GM18519 (cell line): ENCODE results near the gene RP9.

Experiments
- ATAC-seq: cut with Tn5 transposase; IDR thresholded peaks from one replicate; pipeline ENCODE4 v1.9.1; 2021; ENCODE audit warnings: mild to moderate bottlenecking, moderate library complexity; ENCODE audit not compliant: unreplicated experiment, low FRiP score

RP9 gene, protein sequence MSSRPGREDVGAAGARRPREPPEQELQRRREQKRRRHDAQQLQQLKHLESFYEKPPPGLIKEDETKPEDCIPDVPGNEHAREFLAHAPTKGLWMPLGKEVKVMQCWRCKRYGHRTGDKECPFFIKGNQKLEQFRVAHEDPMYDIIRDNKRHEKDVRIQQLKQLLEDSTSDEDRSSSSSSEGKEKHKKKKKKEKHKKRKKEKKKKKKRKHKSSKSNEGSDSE

DNA sequence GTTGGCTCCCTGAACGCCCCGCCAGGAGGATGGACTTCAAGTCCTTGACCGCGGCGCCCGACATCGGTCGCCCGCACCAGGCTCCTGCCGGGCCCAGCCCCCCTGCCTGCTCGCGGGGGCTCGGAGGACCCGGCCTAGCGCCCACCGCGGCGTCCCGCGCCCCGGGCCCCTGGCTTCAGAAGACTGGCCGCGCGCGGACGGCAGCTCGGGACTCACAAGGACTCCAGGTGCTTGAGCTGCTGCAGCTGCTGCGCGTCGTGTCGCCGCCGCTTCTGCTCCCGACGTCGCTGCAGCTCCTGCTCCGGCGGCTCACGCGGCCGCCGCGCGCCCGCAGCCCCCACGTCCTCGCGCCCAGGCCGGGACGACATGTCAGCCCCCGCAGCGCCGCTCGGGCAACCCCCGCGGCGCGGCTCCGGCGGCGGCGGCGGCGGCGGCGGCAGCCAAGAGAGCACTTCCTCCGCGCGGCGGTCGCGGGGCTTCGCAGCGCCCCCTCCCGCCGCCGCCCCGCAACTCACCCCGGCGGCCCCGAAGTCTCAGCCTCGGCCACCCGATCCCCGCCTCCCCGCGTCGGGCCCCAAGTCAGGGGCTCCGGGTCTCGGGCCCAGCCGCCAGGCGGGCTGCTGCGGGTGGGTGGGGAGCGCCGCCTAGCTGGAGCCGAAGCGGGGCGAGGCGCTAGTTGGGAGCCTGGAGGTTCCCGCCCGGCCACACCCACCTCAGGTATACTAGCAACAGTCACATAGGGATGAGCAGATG is at the start of gene RP9:
Gene RP9 (minus strand): TSS at position 400 of the 753 bp plus-strand sequence. CDS start 32 bp downstream, at position 368.
- peak; percentile 80 for ATAC-seq

DNA sequence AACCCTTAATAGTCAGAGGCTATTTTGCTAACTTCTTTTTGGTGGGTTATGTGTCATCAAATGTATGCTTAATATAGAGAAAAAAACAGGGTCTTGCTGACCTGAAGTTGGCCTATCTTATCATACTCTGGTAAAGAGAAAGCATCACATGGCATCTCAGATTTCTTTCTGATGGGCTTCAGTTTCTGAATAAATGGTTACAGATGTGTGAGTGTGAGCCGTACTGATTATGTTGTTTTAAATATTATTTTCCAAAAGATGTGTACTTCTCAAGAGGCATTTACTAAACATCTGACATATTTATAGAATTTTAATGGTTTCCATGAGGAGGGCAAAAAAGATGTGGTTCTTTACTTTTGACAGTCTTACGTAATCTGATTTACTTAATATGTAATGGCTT is 48.6 kb upstream of the RP9 start:
- no peak for ATAC-seq

DNA sequence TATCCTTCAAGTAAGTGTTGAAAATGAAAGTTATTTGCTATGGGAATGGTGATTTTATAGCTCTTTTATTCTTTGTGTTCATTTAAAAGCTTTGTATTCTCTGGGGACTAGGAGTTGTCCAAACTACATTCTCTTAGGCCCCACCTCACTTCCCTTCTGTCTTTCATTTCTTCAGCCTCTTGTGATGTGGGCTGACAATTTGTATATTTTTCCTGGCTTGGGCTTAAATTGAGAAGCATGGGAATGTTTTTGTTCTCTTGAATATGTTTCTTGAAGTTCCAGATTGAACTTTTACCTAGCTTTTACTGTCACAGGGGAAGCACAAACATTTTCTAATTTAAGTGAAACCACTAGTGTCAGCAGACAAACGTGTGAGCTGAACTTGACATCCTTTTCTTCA is 48.1 kb upstream of the RP9 start:
- ATAC-seq = no peak

DNA sequence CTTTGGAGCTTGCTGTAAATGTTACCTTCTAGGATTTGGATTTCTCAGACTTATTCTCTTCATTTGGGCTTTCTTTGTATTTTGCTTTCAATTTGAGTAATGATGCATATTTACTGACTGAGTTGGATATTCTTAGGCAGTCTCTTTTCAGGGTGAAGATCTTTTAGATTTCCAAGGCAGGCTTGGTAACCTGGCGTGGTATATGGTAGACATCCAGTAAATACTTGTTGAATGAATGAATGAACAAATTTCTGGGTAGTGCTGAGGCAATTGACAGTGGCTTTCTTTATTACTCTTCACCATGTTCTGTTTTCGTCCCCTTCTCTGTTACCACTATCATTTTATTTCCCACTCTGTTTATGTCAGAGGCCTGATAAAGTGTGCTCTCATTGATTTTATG is 47.2 kb upstream of the RP9 start:
- no peak for ATAC-seq

DNA sequence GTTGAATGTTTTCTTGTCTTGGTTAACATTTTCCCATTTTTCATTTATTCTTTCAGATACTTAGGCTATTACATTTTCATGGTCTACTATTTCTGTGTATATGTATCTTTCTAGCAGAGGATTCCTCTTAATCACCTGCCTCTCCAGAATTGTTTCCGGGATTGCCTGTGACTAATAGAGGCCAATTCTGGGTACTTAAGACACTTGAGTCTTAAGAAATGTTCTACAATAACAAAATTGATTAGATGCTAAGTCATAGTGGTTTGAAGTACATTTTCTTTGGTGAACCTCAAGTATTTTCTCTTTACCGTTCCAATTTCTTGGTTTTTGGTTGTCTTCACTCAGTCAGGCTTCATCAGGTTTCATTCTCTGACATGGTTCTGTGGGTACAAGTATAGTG is 46.6 kb upstream of the RP9 start:
- ATAC-seq = no peak

DNA sequence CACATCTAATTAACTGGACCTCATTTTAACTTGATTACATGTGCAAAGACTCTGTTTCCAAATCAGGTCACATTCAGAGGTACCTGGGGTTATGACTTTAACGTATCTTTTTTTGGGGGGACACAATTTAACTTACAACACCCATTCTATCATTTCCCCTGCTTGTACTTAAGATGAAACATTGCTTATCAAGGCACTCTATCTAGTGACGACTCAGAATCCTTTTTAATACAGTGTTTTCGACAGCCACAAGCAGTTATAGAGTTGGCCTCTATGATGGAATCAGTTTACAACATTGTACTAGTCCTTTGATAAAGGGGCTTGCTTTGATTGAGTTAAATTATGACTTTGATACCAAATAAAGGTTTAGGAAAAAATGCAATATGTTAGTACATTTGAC is 42.9 kb upstream of the RP9 start:
- ATAC-seq = no peak

DNA sequence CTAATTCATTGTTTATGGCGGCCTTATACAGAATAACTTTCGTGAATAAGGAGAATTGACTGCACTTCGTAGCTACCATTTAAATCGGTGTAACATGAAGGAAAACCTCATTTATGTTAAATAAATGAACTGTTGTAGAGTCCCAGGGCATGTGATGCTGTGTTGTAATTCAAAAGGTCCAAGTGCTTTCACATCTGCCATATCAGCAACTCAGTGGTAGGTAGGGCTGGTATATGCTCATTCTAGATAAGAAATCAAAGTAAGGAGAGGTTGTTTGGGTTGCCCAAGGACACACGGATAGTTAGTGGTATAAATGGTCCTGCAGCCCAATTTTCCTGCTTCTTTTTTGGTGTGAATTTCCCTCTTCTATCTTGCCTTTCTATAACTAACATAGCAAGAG is 36.0 kb upstream of the RP9 start:
- no peak for ATAC-seq

DNA sequence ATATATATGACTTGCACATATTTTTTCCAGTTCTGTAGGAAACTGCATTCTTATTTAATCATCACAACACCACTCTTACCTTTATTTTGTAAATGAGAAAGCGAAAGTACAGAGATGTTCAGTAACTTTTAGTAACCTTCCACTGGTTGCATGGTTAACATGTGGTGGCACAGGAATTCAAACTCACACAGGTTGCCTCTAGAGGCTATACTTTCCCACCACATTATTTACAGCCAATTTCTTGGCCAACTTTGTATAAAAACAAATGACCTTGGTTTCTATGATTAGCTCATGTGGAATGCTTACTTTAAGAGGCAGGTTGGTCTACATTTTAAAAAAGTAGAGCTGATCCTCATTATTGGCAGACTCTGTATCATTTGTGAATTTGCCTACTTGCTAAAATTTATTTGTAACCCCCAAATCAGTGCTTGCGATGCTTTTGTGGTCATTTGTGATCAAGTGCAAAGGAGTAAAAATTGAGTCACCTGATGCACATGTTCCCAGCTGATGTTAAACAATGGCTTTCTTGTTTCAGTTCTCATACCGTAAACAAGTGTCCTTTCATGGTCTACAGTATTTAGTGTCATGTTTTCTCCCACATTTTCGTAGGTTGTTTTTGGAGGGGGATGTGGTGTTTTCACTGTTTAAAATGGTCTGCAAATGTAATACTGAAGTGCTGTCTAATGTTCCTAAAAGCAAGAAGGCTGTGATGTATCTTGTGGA is 35.0 kb upstream of the RP9 start:
- ATAC-seq = no peak

DNA sequence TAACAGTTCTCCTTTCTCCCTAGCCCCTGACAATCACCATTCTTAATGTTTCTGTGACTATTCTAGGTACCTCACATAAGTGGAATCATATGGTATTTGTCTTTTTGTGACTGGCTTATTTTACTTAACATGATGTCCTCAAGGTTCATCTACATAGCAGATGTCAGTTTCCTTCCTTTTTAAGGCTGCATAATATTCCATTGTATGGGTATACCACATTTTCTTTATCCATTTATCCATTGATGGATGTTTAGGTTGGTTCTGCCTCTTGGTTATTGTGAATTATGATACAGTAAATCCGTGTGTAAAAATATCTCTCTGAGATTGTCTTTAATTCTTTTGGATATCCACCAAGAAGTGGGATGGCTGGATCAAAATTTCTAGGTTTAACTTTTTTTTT is 33.4 kb upstream of the RP9 start:
- ATAC-seq = no peak

DNA sequence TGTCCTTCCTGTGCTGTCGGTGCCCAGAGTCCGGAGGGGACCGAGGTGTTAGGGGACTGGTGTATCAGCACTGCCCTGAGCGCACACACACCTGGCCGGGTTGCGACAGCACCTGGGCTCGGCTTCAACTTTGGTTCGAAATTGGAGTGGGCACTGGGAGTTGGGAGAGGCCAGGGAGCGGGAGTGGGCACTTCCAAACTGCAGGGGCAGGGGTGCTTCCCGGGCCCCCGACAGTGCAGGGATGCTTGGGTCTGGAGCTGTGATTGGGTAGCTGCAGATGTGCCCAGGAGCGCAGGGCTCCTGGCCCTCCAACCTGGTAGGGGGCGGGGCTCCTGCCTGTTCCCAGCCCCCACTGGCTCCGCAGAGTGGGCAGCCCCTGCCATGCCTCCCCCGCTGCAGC is 27.9 kb upstream of the RP9 start:
- ATAC-seq = no peak

DNA sequence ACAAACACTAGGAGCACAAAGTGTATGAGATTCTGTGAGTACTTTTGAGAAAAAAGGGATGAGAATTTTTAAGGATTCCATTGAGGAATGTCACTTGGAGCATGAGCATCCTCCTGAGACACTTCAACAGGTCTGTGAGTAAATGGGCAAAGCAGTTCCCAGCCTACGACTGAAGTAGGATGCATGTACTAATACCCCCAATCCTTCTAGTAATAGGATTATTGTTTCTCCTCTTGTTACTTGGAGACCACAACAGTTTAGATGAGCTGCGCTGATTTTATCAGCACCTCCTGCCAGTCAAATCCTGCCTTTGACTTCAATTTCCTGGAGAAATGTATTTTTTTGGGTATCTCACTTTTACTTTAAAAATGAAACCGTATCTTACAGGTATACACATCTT is 21.0 kb upstream of the RP9 start:
- no peak for ATAC-seq

DNA sequence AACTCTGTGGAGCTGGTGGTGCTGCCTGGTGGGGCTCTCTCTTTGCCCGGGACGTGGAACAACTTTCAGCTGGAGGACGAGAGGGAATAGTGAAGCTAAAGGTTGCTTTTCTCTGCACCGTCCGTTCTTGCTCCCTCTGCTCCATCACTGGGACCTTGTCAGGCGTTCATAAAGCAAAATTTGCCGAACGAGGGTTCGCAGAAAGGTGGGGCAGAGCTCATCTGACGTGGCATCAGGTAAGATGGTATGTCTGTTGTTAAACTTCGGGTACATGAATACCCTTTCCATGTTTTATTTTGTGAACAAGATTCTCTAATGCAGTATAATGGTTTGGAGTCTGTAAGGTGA is 20.6 kb upstream of the RP9 start:
- no peak for ATAC-seq

DNA sequence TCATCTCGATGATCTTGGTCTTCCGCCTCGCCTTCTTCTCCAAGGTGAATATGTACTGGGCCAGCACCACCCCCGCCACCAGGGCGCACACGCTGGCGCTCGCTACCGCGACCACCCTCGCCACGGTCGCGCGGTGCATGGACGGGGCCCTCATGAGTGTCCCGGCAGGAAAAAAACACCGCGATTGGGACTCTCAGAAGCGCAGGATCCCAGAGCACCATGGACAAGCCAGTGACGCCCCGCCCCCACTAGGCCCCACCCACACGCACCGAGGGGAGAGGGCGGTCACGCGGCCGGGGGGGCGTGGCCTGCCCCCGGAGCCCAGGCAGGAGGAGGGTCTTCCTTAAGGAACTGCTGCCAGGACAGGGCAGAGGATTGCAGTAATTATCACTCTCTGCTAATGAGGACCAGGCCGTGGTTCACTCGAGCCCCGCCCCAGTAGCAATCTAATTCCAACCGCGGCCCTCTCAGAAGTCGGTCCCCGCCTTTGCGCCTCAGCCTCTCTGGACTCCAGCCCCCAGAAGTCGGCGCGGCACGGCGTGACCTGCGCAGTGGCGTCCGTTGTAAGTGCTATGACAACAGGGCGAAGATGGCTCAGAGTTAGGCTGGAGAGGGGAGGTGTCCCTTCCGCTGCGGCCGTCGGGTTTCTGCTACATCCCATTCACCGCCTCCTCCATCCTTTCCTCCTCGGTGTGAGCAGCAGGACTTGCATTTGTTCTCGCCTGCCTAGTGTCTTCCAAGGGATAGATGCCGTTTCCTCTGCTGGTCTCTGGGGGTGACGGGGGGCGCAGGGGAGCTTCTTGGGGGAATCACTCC is 20.0 kb upstream of the RP9 start, which contains the start of gene BBS9:
Gene BBS9 (plus strand): TSS at position 575 of the 816 bp plus-strand sequence. CDS start 16,689 bp downstream, outside the sequence.
- ATAC-seq = peak; percentile 100

DNA sequence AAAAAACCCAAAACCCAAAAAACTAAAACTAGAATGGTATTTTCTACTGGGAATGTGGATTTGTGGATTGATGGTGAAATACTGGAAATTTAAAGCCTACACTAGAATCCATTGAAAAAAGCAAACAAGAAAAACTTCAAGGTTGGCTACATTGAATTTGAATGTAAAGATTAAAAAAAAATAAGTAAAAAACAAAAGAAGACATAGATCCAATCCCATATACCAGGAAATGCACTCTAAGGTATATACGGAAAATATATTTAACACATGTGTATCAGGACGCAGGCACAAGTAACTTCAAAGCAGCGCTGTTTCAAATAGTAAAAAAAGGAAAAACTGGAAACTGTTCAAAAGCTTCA is 19.4 kb upstream of the RP9 start:
- ATAC-seq = no peak

DNA sequence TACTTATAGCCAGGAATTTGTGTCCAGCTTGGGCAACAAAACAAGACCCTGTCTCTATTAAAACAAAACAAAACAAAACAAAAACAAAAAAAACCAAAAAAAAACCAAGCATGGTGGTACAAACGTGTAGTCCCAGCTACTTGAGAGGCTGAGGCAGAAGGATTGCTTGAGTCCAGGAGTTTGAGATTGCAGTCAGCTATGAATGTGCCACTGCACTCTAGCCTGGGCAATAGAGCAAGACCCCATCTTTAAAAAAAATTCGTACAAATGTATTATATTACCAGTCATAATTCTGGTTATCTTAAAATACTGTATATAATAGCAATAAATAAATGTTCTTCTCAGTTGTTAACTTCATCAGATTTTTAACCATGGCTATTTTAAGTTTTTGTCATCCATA is 17.9 kb upstream of the RP9 start:
- no peak for ATAC-seq

DNA sequence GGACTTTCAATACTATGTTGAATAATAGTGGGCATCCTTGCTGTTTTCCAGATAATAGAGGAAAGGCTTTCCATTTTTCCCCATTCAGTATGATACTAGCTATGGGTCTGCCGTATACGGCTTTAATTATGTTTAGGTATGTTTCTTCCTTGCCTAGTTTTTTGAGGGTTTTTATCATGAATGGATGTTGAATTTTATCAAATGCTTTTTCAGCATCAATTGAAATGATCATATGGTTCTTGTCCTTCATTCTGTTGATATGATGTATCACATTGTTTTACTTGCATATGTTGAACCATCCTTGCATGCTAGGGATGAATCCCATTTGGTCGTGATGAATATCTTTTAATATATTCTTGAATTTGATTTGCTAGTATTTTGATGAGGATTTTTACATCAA is 9.2 kb upstream of the RP9 start:
- ATAC-seq = no peak

DNA sequence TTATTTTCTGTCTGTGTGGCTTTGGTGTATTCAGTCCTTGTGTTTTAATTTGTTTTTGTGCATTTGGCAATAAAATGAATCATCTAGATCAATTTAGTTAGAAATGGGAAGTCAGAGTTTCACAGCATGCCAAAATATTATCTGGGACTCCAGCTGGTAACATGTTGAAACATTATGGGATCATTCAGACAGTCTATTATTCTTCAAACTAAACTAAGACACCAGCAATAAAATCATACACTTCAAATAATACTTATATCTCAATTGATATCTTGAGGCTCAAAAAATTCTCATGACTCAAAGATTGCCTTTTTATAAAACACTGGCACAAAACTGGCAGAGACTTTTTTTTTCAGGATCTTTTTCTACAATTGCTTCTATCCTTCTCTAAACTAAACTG is 5.8 kb upstream of the RP9 start:
- no peak for ATAC-seq

DNA sequence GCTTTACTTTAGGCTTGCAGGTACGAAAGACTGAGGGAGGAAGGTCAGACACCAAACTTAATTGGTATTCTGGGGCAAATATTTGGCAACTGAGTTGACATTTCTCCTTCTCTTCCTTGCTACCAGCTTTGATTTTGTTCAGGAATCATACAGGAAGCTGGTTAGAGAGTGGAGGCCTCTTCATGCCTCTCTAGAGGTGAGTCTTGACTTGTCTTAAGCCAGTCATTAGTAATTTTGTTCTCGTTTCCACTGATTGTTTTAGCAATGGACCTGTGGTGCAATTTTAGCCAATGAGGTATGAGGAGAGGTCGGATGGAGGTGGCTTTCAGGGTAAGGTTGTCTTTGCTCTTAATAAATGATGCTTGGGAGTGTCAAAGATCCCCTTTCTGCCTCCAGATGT is 2.4 kb upstream of the RP9 start:
- no peak for ATAC-seq

DNA sequence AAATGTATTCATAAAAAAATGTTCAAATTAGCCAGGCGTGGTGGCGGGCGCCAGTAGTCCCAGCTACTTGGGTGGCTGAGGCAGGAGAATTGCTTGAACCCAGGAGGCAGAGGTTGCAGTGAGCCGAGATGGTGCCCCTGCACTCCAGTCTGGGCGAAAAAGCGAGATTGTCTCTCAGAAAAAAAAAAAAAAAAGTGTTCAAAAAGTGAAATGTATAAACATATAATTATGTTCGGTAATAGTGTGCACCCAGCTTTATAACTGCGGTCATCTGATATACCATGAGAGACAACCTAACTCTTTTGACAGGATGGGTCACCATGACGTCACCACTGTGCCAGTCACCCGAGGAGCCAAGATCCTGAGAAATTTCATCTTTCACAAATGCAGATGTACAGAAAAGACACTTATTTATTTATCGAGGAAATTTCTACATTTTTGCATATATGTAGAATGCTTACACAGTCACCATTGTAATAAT is 594 bp upstream of the RP9 start:
- no peak for ATAC-seq

DNA sequence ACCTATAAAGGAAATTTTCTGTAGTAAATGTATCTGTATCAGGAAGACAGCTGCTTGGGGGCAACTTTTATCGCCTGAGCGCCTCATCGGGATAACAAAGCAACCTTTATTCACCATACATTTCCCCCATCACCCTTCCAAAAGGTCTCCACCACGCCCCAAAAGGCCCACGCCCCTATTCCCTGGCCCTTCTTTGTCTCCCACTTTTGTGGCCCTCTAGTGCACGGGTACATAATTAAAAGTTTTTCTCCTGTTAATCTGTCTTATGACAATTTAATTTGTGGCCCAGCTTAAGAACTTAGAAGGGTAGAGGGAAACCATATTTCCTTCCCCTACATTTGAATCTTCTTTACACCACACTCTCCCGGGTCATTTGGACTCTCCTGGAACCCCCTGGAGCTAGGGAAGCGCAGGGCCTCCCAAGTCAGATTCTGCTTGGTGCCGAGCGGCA is 625 bp downstream of the RP9 start:
- peak; percentile 1 for ATAC-seq
